ENCODE data around the gene ADAMTS3. TPM values are rescaled to one million over a fixed set of nuclear protein-coding genes. Genes with fewer than 3 reads are reported as not detected.

Gene ADAMTS3
- total and polyA plus RNA-seq, 9 of the 15 experiments (the other 6 are each of a cell fraction or from before 2014, with no cell fraction given): 4.0 to 18.0 (median 12.1) TPM

- TF ChIP-seq, protein P1, sequence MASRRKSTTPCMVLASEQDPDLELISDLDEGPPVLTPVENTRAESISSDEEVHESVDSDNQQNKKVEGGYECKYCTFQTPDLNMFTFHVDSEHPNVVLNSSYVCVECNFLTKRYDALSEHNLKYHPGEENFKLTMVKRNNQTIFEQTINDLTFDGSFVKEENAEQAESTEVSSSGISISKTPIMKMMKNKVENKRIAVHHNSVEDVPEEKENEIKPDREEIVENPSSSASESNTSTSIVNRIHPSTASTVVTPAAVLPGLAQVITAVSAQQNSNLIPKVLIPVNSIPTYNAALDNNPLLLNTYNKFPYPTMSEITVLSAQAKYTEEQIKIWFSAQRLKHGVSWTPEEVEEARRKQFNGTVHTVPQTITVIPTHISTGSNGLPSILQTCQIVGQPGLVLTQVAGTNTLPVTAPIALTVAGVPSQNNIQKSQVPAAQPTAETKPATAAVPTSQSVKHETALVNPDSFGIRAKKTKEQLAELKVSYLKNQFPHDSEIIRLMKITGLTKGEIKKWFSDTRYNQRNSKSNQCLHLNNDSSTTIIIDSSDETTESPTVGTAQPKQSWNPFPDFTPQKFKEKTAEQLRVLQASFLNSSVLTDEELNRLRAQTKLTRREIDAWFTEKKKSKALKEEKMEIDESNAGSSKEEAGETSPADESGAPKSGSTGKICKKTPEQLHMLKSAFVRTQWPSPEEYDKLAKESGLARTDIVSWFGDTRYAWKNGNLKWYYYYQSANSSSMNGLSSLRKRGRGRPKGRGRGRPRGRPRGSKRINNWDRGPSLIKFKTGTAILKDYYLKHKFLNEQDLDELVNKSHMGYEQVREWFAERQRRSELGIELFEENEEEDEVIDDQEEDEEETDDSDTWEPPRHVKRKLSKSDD (conservative IDR thresholded peaks at IDR 0.05; ENCODE audit: low read length): no peak
- TF ChIP-seq NR3C1 (CRISPR knock-in tag; IDR thresholded peaks at IDR 0.05) (no peak), TSHZ1 (CRISPR knock-in tag; IDR thresholded peaks at IDR 0.05) (no peak), SMAD3 (CRISPR knock-in tag; conservative IDR thresholded peaks at IDR 0.05) (no peak), CBFA2T3 (IDR thresholded peaks at IDR 0.05) (no peak), CTCF (IDR thresholded peaks at IDR 0.05 in 2 of 3, conservative IDR thresholded peaks at IDR 0.05 in 1 of 3; ENCODE audit: insufficient read depth in 2 of 3, low read depth in 1 of 3, low read length in 3 of 3) (no peak)
Observed at GRCh38 chr4:72243641-72244040, 325.4 kb downstream of the ADAMTS3 start (continued).

Measured in K562 (cell line).